K562 (cell line): ENCODE results near the gene MRO. TPM values are rescaled to one million over a fixed set of nuclear protein-coding genes. Genes with fewer than 3 reads are reported as not detected.

Experiments used
- ATAC-seq: fragments of 200-7000 bp; cut with Tn5 transposase; 3 replicates; pipeline ENCODE4 v1.9.1; 2020; ENCODE audit warnings: moderate library complexity
- BruUV-seq: library from RNA; stranded (reverse); fragments of 400-500 nt; replicated peaks from 2 replicates; lab custom pipeline; 2021; lab: Mats Ljungman, UMichigan
- CTCF ChIA-PET: fragments of 300-600 bp; formaldehyde crosslinking; extraction: SDS; loops from one replicate; lab custom pipeline; 2021; ENCODE audit warnings: low intra/inter-chr PET ratio; lab: Yijun Ruan, JAX
- POLR2A ChIA-PET: fragments of 300-600, 350-650 bp; sonication (Branson Sonifier 250); formaldehyde crosslinking; extraction: SDS; loops from one replicate; lab custom pipeline; 2021; ENCODE audit warnings: antibody characterized with exemption, inconsistent platforms; lab: Yijun Ruan, JAX
- DNase-seq, 4 experiments: peaks; one replicate each; pipeline versions ENCODE4 v3.0.0 to v3.0.0-alpha.2; 2011 to 2018; ENCODE audit warnings: low spot score in 3 of 4, mixed read lengths in 3 of 4; ENCODE audit errors: extremely low read depth in 1 of 4
- FAIRE-seq: peaks from 2 replicates; lab custom pipeline; 2011; peaks lifted over from hg19 to GRCh38; lab: Jason Lieb, UNC
- H2AFZ ChIP-seq: 2 replicates; pipeline ENCODE4 v1.6.0; 2011; ENCODE audit warnings: low read depth, low read length, control low read depth, inconsistent platforms
- H3K27ac ChIP-seq: fragments of 200-600 bp; 3 replicates; pipeline ENCODE4 v1.8.0; 2011; ENCODE audit warnings: low read depth, mild to moderate bottlenecking, control low read depth, inconsistent platforms, low read length, moderate library complexity, mixed read lengths; ENCODE audit errors: extremely low read depth
- H3K27me3 ChIP-seq, 2 experiments: fragments of 300-600 bp in 1 of 2; 2 replicates in 1 of 2; 3 replicates in 1 of 2; pipeline versions ENCODE4 v1.6.0 to v1.8.0; 2011; ENCODE audit warnings: inconsistent platforms in 2 of 2, low read length in 2 of 2, mild to moderate bottlenecking in 1 of 2, mixed read lengths in 1 of 2, moderate library complexity in 1 of 2; ENCODE audit not compliant: control insufficient read depth in 2 of 2, insufficient read depth in 2 of 2
- H3K36me3 ChIP-seq: fragments of 300-600 bp; 3 replicates; pipeline ENCODE4 v1.8.0; 2011; ENCODE audit warnings: mild to moderate bottlenecking, low read length, inconsistent platforms; ENCODE audit not compliant: control insufficient read depth, insufficient read depth
- H3K4me1 ChIP-seq, 2 experiments: fragments of 200-600 bp in 1 of 2; replicated peaks in 1 of 2; 2 replicates in 1 of 2; 3 replicates in 1 of 2; pipeline versions ENCODE4 v1.5.1 to v1.8.0; 2011; ENCODE audit warnings: inconsistent platforms in 2 of 2, low read length in 2 of 2, mild to moderate bottlenecking in 1 of 2, mixed read lengths in 1 of 2, moderate library complexity in 1 of 2; ENCODE audit not compliant: control insufficient read depth in 2 of 2, insufficient read depth in 2 of 2
- H3K4me2 ChIP-seq: 2 replicates; pipeline ENCODE4 v1.6.1; 2011; ENCODE audit warnings: low read length, control low read depth, inconsistent platforms, mixed read lengths; ENCODE audit not compliant: insufficient read depth
- H3K4me3 ChIP-seq: fragments of 200-600 bp; sonication (generic), shearing (Covaris generic); 2 replicates; pipeline ENCODE4 v1.5.1; 2016; ENCODE audit warnings: control low read depth, inconsistent platforms
- H3K79me2 ChIP-seq: fragments of 200-600 bp; 3 replicates; pipeline ENCODE4 v1.8.0; 2011; ENCODE audit warnings: low read length, inconsistent platforms; ENCODE audit not compliant: control insufficient read depth, insufficient read depth
- H3K9ac ChIP-seq, 2 experiments: 2 replicates each; pipeline versions ENCODE4 v1.6.0 to v1.6.1; 2011; ENCODE audit warnings: low read depth in 2 of 2, low read length in 2 of 2, control low read depth in 1 of 2, inconsistent platforms in 1 of 2, mild to moderate bottlenecking in 1 of 2, mixed read lengths in 1 of 2; ENCODE audit not compliant: insufficient read depth in 1 of 2
- H3K9me1 ChIP-seq: one replicate; pipeline ENCODE4 v1.6.0; 2011; ENCODE audit warnings: inconsistent platforms, mild to moderate bottlenecking, low read length, moderate library complexity; ENCODE audit not compliant: control insufficient read depth, insufficient read depth
- H3K9me3 ChIP-seq: replicated peaks from 2 replicates; pipeline ENCODE4 v1.5.1; 2011; ENCODE audit warnings: low read depth, low read length, inconsistent platforms; ENCODE audit not compliant: control insufficient read depth, insufficient read depth
- H4K20me1 ChIP-seq: replicated peaks from 2 replicates; pipeline ENCODE4 v1.6.1; 2011; ENCODE audit warnings: low read length, inconsistent platforms, mixed read lengths; ENCODE audit not compliant: control insufficient read depth, insufficient read depth
- WGBS: fragments of 100-300 bp; shearing (Covaris generic); methylation state at CpG from one replicate; pipeline ENCODE4 v1.1.6; 2016; ENCODE audit warnings: low coverage, mixed read lengths; ENCODE audit not compliant: insufficient coverage; ENCODE audit errors: missing lambda C conversion rate; 5-methylcytosine and 5-hydroxymethylcytosine counted together
- in situ Hi-C: fragments of 300-500 bp; cut with MboI; formaldehyde crosslinking; loops from 4 replicates; pipeline ENCODE4 v1.15.0; 2018; ENCODE audit warnings: inconsistent platforms, mixed read lengths
- intact Hi-C: fragments of 100-400 bp; cut with micrococcal nuclease; formaldehyde crosslinking; loops from 2 replicates; pipeline ENCODE4 v1.14.2; 2022
- polyA plus RNA-seq, 8 experiments: library from polyadenylated mRNA; depleted of rRNA in 4 of 8; stranded (reverse) in 5 of 8; unstranded in 3 of 8; fragments of >200 nt; fragmentation: Nextera tagmentation in 2 of 8; fragmentation: Illumina TruSeq in 1 of 8; extraction: Ambion mirVana in 2 of 8; extraction: Trizol in 1 of 8; gene quantifications; 2 replicates each; pipeline versions ENCODE4 v1.2.1 to v1.2.3, GENCODE V29; 2011 to 2014; ENCODE audit warnings: inconsistent platforms in 1 of 8, missing spikeins in 1 of 8
- total RNA-seq, 7 experiments: library from RNA; depleted of rRNA in 6 of 7; stranded (reverse); fragments of >200 nt in 6 of 7; fragmentation: Illumina TruSeq in 2 of 7; extraction: Trizol in 2 of 7; gene quantifications; 2 replicates each; pipeline versions ENCODE4 v1.2.1 to v1.2.3, GENCODE V29; 2011 to 2021; ENCODE audit warnings: low replicate concordance in 1 of 7
- TF ChIP-seq, protein P1 (sequence below): IDR thresholded peaks from 2 replicates; pipeline ENCODE4 v1.6.1; 2014; ENCODE audit warnings: antibody characterized with exemption
- TF ChIP-seq, protein P2 (sequence below): sonication (generic); formaldehyde crosslinking; IDR thresholded peaks from 2 replicates; pipeline ENCODE4 v1.8.1; 2023; ENCODE audit warnings: mild to moderate bottlenecking, missing genetic modification reagents
- TF ChIP-seq, protein P3 (sequence below): fragments of 450-650 bp; IDR thresholded peaks from 2 replicates; pipeline ENCODE4 v1.6.1; 2016; ENCODE audit warnings: mild to moderate bottlenecking, moderate library complexity

Gene MRO
- total and polyA plus RNA-seq, 9 of the 15 experiments (the other 6 are each of a cell fraction or from before 2014, with no cell fraction given): 0.06 TPM; not detected in 8

DNA sequence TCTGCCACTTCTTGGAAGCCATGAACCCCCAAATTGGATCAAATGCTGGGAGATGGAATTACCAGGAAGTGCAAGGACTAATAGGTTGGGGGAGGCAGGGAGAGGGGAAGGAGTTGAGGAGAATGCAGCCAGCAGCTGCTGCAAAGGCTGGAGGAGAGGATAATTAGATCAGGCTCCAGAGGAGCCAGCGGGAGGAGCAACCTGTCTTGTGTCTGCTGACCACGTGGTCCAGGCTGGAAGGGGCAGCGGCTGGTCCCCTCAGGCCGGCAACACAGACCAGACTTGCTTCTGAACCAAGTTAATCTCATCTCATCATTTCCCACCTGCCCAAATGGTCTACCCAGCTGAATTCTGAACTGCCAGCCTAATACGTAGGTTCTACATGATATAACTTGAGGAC, 68.3 kb downstream of the MRO start (continued):
- TF ChIP-seq, protein P1, sequence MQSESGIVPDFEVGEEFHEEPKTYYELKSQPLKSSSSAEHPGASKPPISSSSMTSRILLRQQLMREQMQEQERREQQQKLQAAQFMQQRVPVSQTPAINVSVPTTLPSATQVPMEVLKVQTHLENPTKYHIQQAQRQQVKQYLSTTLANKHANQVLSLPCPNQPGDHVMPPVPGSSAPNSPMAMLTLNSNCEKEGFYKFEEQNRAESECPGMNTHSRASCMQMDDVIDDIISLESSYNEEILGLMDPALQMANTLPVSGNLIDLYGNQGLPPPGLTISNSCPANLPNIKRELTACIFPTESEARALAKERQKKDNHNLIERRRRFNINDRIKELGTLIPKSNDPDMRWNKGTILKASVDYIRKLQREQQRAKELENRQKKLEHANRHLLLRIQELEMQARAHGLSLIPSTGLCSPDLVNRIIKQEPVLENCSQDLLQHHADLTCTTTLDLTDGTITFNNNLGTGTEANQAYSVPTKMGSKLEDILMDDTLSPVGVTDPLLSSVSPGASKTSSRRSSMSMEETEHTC: no peak
- TF ChIP-seq, protein P2, sequence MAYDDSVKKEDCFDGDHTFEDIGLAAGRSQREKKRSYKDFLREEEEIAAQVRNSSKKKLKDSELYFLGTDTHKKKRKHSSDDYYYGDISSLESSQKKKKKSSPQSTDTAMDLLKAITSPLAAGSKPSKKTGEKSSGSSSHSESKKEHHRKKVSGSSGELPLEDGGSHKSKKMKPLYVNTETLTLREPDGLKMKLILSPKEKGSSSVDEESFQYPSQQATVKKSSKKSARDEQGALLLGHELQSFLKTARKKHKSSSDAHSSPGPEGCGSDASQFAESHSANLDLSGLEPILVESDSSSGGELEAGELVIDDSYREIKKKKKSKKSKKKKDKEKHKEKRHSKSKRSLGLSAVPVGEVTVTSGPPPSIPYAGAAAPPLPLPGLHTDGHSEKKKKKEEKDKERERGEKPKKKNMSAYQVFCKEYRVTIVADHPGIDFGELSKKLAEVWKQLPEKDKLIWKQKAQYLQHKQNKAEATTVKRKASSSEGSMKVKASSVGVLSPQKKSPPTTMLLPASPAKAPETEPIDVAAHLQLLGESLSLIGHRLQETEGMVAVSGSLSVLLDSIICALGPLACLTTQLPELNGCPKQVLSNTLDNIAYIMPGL (CRISPR knock-in tag): no peak
- TF ChIP-seq, all 486 proteins: peak for 0

DNA sequence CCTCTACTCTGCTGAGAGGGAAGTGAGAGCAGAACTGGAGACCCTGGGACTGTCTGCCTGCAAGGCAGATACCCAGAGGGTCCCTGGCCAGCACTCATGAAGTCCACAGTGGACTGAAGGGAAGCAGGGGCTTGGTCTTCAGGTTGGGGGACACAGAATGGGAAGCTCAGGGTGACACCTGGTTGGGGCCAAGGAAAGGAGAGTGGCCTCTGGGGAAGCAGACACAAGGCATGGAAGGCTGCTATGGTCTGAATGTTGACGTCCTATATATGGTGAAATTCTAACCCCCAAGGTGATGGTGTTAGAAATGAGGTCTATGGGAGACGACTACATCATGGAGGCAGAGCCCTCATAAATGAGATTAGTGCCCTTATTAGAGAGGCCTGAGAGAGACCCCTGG, 69.3 kb downstream of the MRO start:
- Histone ChIP-seq H3K27ac (no peak overlapping the region), H2AFZ (no peak overlapping the region), H3K4me1 (no peaks in the 10 kb centered on the region), H3K36me3 (no peaks in the 10 kb centered on the region), H3K27me3 (peaks cover 0 to 12% of the 10 kb centered on the region in 2 experiments; a peak in 1 of 5 replicates), H3K9me1 (no peaks in the 10 kb centered on the region), H3K9me3 (no peaks in the 10 kb centered on the region), H3K79me2 (no peaks in the 10 kb centered on the region), H4K20me1 (no peaks in the 10 kb centered on the region), H3K9ac (no peak overlapping the region), H3K4me3 (no peak overlapping the region), H3K4me2 (no peak overlapping the region)
- in situ Hi-C loops: no loop called here
- POLR2A ChIA-PET: interaction anchor here (0.7 kb wide), 1 partner anchor 15 kb away, joined by 3 read pairs; no protein-coding TSS in a partner anchor
- FAIRE-seq: no peak
- ATAC-seq: no peak
- intact Hi-C loops: no loop called here
- BruUV-seq: no TSS peak
- DNase-seq: no peak
- CTCF ChIA-PET: no interaction called here
- TF ChIP-seq, protein P3, sequence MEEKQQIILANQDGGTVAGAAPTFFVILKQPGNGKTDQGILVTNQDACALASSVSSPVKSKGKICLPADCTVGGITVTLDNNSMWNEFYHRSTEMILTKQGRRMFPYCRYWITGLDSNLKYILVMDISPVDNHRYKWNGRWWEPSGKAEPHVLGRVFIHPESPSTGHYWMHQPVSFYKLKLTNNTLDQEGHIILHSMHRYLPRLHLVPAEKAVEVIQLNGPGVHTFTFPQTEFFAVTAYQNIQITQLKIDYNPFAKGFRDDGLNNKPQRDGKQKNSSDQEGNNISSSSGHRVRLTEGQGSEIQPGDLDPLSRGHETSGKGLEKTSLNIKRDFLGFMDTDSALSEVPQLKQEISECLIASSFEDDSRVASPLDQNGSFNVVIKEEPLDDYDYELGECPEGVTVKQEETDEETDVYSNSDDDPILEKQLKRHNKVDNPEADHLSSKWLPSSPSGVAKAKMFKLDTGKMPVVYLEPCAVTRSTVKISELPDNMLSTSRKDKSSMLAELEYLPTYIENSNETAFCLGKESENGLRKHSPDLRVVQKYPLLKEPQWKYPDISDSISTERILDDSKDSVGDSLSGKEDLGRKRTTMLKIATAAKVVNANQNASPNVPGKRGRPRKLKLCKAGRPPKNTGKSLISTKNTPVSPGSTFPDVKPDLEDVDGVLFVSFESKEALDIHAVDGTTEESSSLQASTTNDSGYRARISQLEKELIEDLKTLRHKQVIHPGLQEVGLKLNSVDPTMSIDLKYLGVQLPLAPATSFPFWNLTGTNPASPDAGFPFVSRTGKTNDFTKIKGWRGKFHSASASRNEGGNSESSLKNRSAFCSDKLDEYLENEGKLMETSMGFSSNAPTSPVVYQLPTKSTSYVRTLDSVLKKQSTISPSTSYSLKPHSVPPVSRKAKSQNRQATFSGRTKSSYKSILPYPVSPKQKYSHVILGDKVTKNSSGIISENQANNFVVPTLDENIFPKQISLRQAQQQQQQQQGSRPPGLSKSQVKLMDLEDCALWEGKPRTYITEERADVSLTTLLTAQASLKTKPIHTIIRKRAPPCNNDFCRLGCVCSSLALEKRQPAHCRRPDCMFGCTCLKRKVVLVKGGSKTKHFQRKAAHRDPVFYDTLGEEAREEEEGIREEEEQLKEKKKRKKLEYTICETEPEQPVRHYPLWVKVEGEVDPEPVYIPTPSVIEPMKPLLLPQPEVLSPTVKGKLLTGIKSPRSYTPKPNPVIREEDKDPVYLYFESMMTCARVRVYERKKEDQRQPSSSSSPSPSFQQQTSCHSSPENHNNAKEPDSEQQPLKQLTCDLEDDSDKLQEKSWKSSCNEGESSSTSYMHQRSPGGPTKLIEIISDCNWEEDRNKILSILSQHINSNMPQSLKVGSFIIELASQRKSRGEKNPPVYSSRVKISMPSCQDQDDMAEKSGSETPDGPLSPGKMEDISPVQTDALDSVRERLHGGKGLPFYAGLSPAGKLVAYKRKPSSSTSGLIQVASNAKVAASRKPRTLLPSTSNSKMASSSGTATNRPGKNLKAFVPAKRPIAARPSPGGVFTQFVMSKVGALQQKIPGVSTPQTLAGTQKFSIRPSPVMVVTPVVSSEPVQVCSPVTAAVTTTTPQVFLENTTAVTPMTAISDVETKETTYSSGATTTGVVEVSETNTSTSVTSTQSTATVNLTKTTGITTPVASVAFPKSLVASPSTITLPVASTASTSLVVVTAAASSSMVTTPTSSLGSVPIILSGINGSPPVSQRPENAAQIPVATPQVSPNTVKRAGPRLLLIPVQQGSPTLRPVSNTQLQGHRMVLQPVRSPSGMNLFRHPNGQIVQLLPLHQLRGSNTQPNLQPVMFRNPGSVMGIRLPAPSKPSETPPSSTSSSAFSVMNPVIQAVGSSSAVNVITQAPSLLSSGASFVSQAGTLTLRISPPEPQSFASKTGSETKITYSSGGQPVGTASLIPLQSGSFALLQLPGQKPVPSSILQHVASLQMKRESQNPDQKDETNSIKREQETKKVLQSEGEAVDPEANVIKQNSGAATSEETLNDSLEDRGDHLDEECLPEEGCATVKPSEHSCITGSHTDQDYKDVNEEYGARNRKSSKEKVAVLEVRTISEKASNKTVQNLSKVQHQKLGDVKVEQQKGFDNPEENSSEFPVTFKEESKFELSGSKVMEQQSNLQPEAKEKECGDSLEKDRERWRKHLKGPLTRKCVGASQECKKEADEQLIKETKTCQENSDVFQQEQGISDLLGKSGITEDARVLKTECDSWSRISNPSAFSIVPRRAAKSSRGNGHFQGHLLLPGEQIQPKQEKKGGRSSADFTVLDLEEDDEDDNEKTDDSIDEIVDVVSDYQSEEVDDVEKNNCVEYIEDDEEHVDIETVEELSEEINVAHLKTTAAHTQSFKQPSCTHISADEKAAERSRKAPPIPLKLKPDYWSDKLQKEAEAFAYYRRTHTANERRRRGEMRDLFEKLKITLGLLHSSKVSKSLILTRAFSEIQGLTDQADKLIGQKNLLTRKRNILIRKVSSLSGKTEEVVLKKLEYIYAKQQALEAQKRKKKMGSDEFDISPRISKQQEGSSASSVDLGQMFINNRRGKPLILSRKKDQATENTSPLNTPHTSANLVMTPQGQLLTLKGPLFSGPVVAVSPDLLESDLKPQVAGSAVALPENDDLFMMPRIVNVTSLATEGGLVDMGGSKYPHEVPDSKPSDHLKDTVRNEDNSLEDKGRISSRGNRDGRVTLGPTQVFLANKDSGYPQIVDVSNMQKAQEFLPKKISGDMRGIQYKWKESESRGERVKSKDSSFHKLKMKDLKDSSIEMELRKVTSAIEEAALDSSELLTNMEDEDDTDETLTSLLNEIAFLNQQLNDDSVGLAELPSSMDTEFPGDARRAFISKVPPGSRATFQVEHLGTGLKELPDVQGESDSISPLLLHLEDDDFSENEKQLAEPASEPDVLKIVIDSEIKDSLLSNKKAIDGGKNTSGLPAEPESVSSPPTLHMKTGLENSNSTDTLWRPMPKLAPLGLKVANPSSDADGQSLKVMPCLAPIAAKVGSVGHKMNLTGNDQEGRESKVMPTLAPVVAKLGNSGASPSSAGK: no peak
- 0% methylated on average over 2 of the region's 2 CpGs for WGBS
